HG02763 (cell line): ENCODE data around the gene SNAP47.

ENCODE experiments used
- ATAC-seq: cut with Tn5 transposase; IDR thresholded peaks from one replicate; pipeline ENCODE4 v1.9.1; 2021; ENCODE audit warnings: mild to moderate bottlenecking, moderate library complexity; ENCODE audit not compliant: unreplicated experiment

SNAP47 gene

DNA sequence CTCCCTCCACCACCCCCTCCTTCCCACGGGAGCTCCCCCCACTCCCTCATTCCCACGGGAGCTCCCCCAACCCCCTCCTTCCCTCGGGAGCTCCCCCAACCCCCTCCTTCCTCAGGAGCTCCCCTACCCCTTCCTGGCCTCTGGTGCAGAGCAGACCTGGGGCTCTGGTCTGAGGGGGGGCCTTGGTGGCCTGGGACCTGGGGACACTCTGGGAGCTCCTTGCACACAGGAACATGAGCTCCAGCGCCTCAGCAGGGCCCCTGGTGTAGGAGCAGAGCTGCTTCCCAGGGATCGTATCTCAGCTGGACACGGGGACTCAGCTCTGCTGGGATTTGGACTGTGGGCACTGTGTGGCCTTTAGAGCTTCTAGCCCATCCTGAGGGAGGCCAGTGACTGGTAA is 60.5 kb downstream of the SNAP47 start:
- ATAC-seq, result no peak

GRCh38 chr1:227796359-227796915 is 61.2 kb downstream of the SNAP47 start:
- no peak for ATAC-seq

DNA sequence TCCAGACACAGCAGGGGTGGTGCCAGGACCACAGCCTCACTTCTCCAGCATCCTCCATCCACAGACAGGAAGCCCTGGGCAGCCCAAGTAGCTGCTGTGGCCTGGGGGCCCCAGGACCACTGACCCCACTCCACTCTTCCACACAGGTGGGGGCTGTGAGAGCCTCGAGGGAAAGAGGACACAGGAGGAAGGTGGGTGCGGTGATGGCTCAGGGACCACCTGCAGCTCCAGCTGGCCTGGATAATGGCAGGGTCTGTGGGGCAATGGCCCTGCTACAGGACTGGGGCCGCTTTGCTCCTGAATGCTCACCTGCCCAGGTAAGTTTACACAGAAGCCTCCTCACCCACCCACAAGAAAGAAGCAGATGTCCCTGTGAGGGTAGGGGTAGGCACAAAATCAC is 61.9 kb downstream of the SNAP47 start:
- no peak for ATAC-seq

DNA sequence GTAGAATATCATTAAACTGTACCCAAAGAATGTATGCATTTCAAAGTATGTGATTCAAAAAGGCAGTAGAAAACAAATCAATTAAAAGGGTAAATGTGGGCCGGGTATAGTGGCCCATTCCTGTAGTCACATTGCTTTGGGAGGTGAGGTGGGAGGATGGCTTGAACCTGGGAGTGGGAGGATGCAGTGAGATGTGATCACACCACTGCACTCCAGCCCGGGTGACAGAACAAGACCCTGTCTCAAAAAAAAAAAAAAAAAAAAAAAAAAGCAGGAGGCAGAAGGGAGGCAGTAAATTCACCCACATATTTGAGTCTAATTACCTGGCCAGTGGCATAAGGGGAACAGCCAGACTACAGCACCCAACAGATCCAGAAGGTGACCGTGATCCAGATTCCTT is 62.4 kb downstream of the SNAP47 start:
- ATAC-seq, result no peak

- no peak for ATAC-seq
These were observed 63.0 kb downstream of the SNAP47 start for GRCh38 chr1:227798078-227798802.

GRCh38 chr1:227799756-227800155 is 64.5 kb downstream of the SNAP47 start:
- no peak for ATAC-seq

DNA sequence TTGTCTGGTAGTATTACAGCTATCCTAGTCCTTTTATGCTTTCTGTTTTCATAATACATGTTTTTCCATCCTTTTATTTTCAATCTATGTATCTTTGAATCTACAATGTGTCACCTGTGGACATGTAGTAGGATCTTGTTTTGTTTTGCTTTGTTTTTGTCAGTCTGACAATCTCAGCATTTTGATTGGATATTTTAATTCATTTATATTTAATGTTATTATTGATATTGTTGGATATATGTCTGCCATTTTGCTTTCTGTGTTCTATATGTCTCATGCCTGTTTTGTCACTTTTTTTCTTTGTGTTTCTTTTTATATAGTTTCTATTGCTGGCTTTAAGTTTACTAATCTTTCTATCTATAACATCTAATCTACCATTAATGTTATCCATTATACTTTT is 68.7 kb downstream of the SNAP47 start:
- ATAC-seq, result no peak

- no peak for ATAC-seq
These were observed 70.5 kb downstream of the SNAP47 start for GRCh38 chr1:227805606-227806197.

- no peak for ATAC-seq
These were observed 73.3 kb downstream of the SNAP47 start for GRCh38 chr1:227808566-227808965.

DNA sequence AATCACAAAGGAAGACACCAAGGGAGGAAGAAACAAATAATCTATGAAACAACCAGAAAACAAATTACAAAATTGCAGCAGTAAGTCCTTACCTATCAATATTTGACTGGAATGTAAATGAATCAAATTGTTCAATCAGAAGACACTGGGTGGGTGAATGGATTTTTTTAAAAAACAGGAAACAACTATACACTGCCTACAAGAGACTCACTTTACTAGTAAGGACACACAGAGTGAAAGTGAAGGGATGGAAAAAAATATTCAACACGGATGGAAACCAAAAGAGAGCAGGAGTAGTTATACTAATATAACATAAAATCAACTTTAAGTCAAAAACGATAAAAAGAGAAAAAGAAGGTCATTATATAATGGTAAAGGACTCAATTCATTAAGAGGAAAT is 73.8 kb downstream of the SNAP47 start:
- ATAC-seq, result no peak

- no peak for ATAC-seq
These were observed 78.7 kb downstream of the SNAP47 start for GRCh38 chr1:227813962-227814361.

DNA sequence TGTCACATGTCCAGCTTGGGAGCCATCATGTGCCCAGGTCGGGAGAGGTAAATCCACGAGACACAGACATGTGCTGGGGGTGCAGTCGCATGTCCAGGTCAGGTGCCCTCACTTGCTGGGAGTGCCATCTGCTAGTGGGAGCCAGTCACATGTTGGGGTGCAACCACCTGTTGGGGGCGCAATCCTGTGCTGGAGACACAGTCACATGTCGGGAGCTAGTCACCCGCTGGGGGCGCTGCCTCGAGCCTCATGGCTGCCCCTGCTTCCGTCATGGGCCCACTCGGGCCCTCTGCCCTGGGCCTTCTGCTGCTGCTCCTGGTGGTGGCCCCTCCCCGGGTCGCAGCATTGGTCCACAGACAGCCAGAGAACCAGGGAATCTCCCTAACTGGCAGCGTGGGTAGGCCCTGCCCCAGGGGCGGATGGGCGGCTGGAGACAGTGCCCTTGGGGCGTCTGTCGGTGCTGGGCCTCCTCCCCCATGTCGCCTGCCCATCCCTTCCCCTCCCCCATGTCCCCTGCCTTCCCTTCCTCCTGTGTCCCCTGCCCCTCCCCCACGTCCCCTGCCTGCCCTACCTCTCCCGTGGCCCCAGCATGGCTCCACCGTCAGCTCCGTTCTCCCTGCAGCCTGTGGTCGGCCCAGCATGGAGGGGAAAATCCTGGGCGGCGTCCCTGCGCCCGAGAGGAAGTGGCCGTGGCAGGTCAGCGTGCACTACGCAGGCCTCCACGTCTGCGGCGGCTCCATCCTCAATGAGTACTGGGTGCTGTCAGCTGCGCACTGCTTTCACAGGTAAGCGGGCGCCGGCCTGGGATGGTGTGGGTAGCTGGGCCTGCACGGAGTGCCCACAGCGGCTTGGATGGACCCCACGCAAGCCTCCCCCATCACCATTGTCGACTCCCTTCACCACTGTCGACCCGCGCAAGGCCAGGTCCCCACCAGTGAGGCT is 80.5 kb downstream of the SNAP47 start, which contains the start of gene PRSS38:
PRSS38 (plus strand) TSS at position 208 of the 942 bp plus-strand sequence; CDS start at position 250, 42 bp downstream.
- ATAC-seq, result no peak

GRCh38 chr1:227816750-227817446 is 81.7 kb downstream of the SNAP47 start:
- ATAC-seq, result no peak

- ATAC-seq, result no peak
These were observed 88.3 kb downstream of the SNAP47 start for GRCh38 chr1:227823537-227823936.

GRCh38 chr1:227824204-227824603 is 89.0 kb downstream of the SNAP47 start:
- no peak for ATAC-seq

- no peak for ATAC-seq
These were observed 93.6 kb downstream of the SNAP47 start for GRCh38 chr1:227828786-227829185.
